GM12878 (cell line): Measurements from ENCODE around the gene CMTM1. TPM values are rescaled to one million over a fixed set of nuclear protein-coding genes. Genes with fewer than 3 reads are reported as not detected.

ENCODE experiments used
- ATAC-seq: fragments of 200-7000 bp; cut with Tn5 transposase; 3 replicates; pipeline ENCODE4 v1.9.1; 2020; ENCODE audit warnings: mild to moderate bottlenecking, moderate library complexity
- BruUV-seq: library from RNA; stranded (reverse); fragments of 400-500 nt; replicated peaks from 2 replicates; lab custom pipeline; 2021; lab: Mats Ljungman, UMichigan
- CTCF ChIA-PET: fragments of 300-600 bp; sonication (Branson Sonifier 250); formaldehyde crosslinking; extraction: SDS; loops from one replicate; lab custom pipeline; 2021; ENCODE audit warnings: inconsistent platforms; lab: Yijun Ruan, JAX
- POLR2A ChIA-PET: fragments of 350-600 bp; formaldehyde crosslinking; extraction: SDS; loops from one replicate; lab custom pipeline; 2021; ENCODE audit warnings: inconsistent platforms; lab: Charles Lee
- RAD21 ChIA-PET: fragments of 300-600 bp; sonication (Branson Sonifier 250); formaldehyde crosslinking; loops from one replicate; lab custom pipeline; 2023; ENCODE audit warnings: antibody characterized with exemption; ENCODE audit not compliant: unreplicated experiment; lab: Charles Lee
- SMC1A ChIA-PET: fragments of 300-600 bp; sonication (Branson Sonifier 250); formaldehyde crosslinking; loops from one replicate; lab custom pipeline; 2023; ENCODE audit not compliant: unreplicated experiment, uncharacterized antibody; lab: Charles Lee
- DNase-seq: peaks from one replicate; pipeline ENCODE4 v3.0.0-alpha.2; 2011; ENCODE audit warnings: low read depth, low spot score
- FAIRE-seq: peaks from 3 replicates; lab custom pipeline; 2011; peaks lifted over from hg19 to GRCh38; lab: Jason Lieb, UNC
- H2AFZ ChIP-seq: 2 replicates; pipeline ENCODE4 v1.6.0; 2011; ENCODE audit warnings: low read depth, low read length, control low read depth; ENCODE audit not compliant: control insufficient read depth
- H3K27ac ChIP-seq: 2 replicates; pipeline ENCODE4 v1.5.1; 2011; ENCODE audit warnings: control low read depth; ENCODE audit not compliant: control insufficient read depth, insufficient read depth
- H3K27me3 ChIP-seq, 2 experiments: replicated peaks in 1 of 2; 2 replicates each; pipeline versions ENCODE4 v1.6.0 to v1.6.1; 2011; ENCODE audit warnings: low read length in 1 of 2; ENCODE audit not compliant: control insufficient read depth in 2 of 2, insufficient read depth in 2 of 2
- H3K36me3 ChIP-seq, 2 experiments: 2 replicates each; pipeline ENCODE4 v1.5.1; 2011; ENCODE audit warnings: low read length in 1 of 2; ENCODE audit not compliant: control insufficient read depth in 2 of 2, insufficient read depth in 2 of 2
- H3K4me1 ChIP-seq: 2 replicates; pipeline ENCODE4 v1.6.1; 2011; ENCODE audit warnings: mild to moderate bottlenecking, low read length, moderate library complexity, mixed read lengths; ENCODE audit not compliant: control insufficient read depth, insufficient read depth
- H3K4me2 ChIP-seq: 2 replicates; pipeline ENCODE4 v1.6.0; 2011; ENCODE audit warnings: control low read depth; ENCODE audit not compliant: control insufficient read depth, insufficient read depth
- H3K4me3 ChIP-seq: fragments of 200-600 bp; sonication (generic); 2 replicates; pipeline ENCODE4 v1.5.1; 2016
- H3K79me2 ChIP-seq: 2 replicates; pipeline ENCODE4 v1.6.0; 2011; ENCODE audit warnings: low read length; ENCODE audit not compliant: control insufficient read depth, insufficient read depth
- H3K9ac ChIP-seq: 2 replicates; pipeline ENCODE4 v1.8.0; 2011; ENCODE audit warnings: low read length, control low read depth, mixed read lengths; ENCODE audit not compliant: control insufficient read depth, insufficient read depth
- H3K9me3 ChIP-seq: replicated peaks from 3 replicates; pipeline ENCODE4 v1.5.1; 2011; ENCODE audit warnings: mild to moderate bottlenecking, low read length; ENCODE audit not compliant: control insufficient read depth, insufficient read depth
- H4K20me1 ChIP-seq: 2 replicates; pipeline ENCODE4 v1.6.0; 2011; ENCODE audit not compliant: control insufficient read depth, insufficient read depth
- BHLHE40 ChIP-seq, 2 experiments: fragments of 450-650 bp in 1 of 2; IDR thresholded peaks; 2 replicates each; pipeline ENCODE4 v1.6.1; 2011 to 2017; ENCODE audit warnings: low read depth in 2 of 2, borderline replicate concordance in 1 of 2, improper control_type of control experiment in 1 of 2, low read length in 1 of 2, mild to moderate bottlenecking in 1 of 2
- CBFB ChIP-seq: IDR thresholded peaks from 2 replicates; pipeline ENCODE4 v1.6.1; 2016; ENCODE audit warnings: antibody characterized with exemption, low read depth
- DPF2 ChIP-seq: fragments of 450-650 bp; IDR thresholded peaks from 2 replicates; pipeline ENCODE4 v1.6.1; 2017; ENCODE audit warnings: mild to moderate bottlenecking
- JUND ChIP-seq: IDR thresholded peaks from 2 replicates; pipeline ENCODE4 v1.6.1; 2012; ENCODE audit warnings: low read depth, mild to moderate bottlenecking, low read length, improper control_type of control experiment, moderate library complexity
- MEF2B ChIP-seq: fragments of 450-650 bp; IDR thresholded peaks from 2 replicates; pipeline ENCODE4 v1.6.1; 2018; ENCODE audit warnings: mild to moderate bottlenecking, moderate library complexity; ENCODE audit not compliant: partially characterized antibody, poor library complexity, severe bottlenecking
- NR2C1 ChIP-seq: fragments of 450-650 bp; IDR thresholded peaks from 2 replicates; pipeline ENCODE4 v1.6.1; 2017; ENCODE audit warnings: antibody characterized with exemption, mild to moderate bottlenecking, moderate library complexity
- NR2C2 ChIP-seq: IDR thresholded peaks from 2 replicates; pipeline ENCODE4 v1.6.1; 2011; ENCODE audit warnings: borderline replicate concordance, low read depth; ENCODE audit not compliant: control insufficient read depth, insufficient read length
- RBBP5 ChIP-seq: fragments of 200-600 bp; sonication (generic); conservative IDR thresholded peaks from 2 replicates; pipeline ENCODE4 v1.6.1; 2016
- SMAD1 ChIP-seq: fragments of 450-650 bp; IDR thresholded peaks from 2 replicates; pipeline ENCODE4 v1.6.1; 2018; ENCODE audit warnings: mild to moderate bottlenecking, low read depth; ENCODE audit not compliant: partially characterized antibody
- SP1 ChIP-seq: IDR thresholded peaks from one replicate; pipeline ENCODE4 v1.6.1; 2011; ENCODE audit warnings: low read depth, low read length
- SPI1 ChIP-seq: IDR thresholded peaks from 2 replicates; pipeline ENCODE4 v1.6.1; 2011; ENCODE audit warnings: low read depth, mild to moderate bottlenecking, low read length, moderate library complexity, borderline replicate concordance; ENCODE audit not compliant: insufficient read depth
- WGBS: methylation state at CpG from one replicate; pipeline ENCODE4 v1.1.6; 2016; ENCODE audit warnings: low lambda C conversion rate; ENCODE audit not compliant: insufficient replicate concordance, insufficient coverage; ENCODE audit errors: missing lambda C conversion rate; 5-methylcytosine and 5-hydroxymethylcytosine counted together
- in situ Hi-C: fragments of 300-500 bp; cut with MboI; formaldehyde crosslinking; loops from 9 replicates; pipeline ENCODE4 v1.14.3; 2018; ENCODE audit warnings: mixed read lengths
- intact Hi-C: fragments of 100-400 bp; cut with micrococcal nuclease; formaldehyde crosslinking; loops from one replicate; pipeline ENCODE4 v1.14.2; 2022; ENCODE audit not compliant: unreplicated experiment
- polyA plus RNA-seq, 11 experiments: library from polyadenylated mRNA; depleted of rRNA in 4 of 11; unstranded in 6 of 11; stranded (reverse) in 5 of 11; fragments of >200 nt; fragmentation: Nextera tagmentation in 4 of 11; fragmentation: Illumina TruSeq in 1 of 11; extraction: Ambion mirVana in 4 of 11; extraction: Trizol in 1 of 11; gene quantifications; 1 replicate in 1 of 11; 2 replicates in 10 of 11; pipeline versions ENCODE4 v1.2.1 to v1.2.3, GENCODE V29; 2011 to 2016; ENCODE audit warnings: inconsistent platforms in 2 of 11, missing spikeins in 2 of 11, low read depth in 1 of 11
- total RNA-seq, 4 experiments: library from RNA; depleted of rRNA in 3 of 4; stranded (reverse); fragments of >200 nt in 3 of 4; fragmentation: Illumina TruSeq in 1 of 4; extraction: Trizol in 1 of 4; gene quantifications; 2 replicates each; pipeline versions ENCODE4 v1.2.1 to v1.2.3, GENCODE V29; 2013 to 2021
- TF ChIP-seq, protein P1 (sequence below): fragments of 450-650 bp; IDR thresholded peaks from 2 replicates; pipeline ENCODE4 v1.6.1; 2017; ENCODE audit warnings: mild to moderate bottlenecking
- TF ChIP-seq, protein P2 (sequence below): fragments of 450-650 bp; IDR thresholded peaks from 2 replicates; pipeline ENCODE4 v1.6.1; 2017; ENCODE audit warnings: antibody characterized with exemption, mild to moderate bottlenecking, moderate library complexity
- TF ChIP-seq, protein P3 (sequence below): fragments of 450-650 bp; IDR thresholded peaks from 2 replicates; pipeline ENCODE4 v1.6.1; 2017; ENCODE audit warnings: borderline replicate concordance

The CMTM1 gene
- total and polyA plus RNA-seq, 10 of the 15 experiments (the other 5 are each of a cell fraction or from before 2014, with no cell fraction given), result 0.09 to 3.0 (median 1.4) TPM; not detected in 2

DNA sequence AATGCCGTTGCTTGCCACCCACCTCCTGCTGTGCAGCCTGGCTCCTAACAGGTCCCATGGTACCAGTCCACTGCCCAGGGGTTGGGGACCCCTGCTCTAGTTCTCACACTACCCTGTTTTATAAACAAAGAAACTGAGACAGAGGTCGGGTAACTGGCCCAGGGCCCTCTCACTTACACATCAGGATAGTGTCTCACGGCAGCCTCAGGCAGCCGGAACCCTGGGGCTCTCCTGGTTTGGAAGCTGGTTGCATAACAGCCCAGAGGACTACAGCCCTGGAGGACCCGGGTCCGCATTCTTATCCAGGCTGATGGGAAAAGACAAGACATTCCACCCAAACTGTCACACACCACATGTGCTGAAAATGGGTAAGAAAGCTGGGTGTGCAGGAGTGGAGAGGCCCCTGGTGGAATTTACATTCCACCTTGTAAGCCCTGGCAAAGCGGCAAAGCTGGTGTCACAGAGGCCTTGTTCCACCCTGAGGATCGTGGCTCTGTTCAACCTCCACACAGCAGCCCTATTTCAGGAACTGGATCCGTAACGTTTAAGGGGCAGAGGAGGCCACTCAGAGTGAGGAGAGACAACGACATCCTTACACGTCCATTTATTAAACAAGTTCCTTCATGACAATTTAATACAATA, 48.0 kb downstream of the CMTM1 start:
- WGBS, result 62% methylated on average over 12 of the region's 12 CpGs
- Histone ChIP-seq H4K20me1 (no peaks in the 10 kb centered on the region), H3K27me3 (peaks cover 0 to 4% of the 10 kb centered on the region in 2 experiments; a peak in 1 of 4 replicates), H3K36me3 (peaks cover 0 to 19% of the 10 kb centered on the region in 2 experiments; a peak in 2 of 4 replicates), H3K27ac (no peak overlapping the region), H2AFZ (no peak overlapping the region), H3K9ac (no peak overlapping the region), H3K4me2 (no peak overlapping the region), H3K79me2 (no peaks in the 10 kb centered on the region), H3K4me1 (no peaks in the 10 kb centered on the region), H3K4me3 (no peak overlapping the region), H3K9me3 (no peaks in the 10 kb centered on the region)
- ChIA-PET CTCF (interaction anchor here (1.0 kb wide), 1 partner anchor 125 kb away, joined by 4 read pairs; no protein-coding TSS in a partner anchor), SMC1A (no interaction called here), RAD21 (no interaction called here), POLR2A (interaction anchor here (0.6 kb wide), 1 partner anchor 134 kb away, joined by 7 read pairs; no protein-coding TSS in a partner anchor)
- no peak for FAIRE-seq
- TF ChIP-seq, protein P1, sequence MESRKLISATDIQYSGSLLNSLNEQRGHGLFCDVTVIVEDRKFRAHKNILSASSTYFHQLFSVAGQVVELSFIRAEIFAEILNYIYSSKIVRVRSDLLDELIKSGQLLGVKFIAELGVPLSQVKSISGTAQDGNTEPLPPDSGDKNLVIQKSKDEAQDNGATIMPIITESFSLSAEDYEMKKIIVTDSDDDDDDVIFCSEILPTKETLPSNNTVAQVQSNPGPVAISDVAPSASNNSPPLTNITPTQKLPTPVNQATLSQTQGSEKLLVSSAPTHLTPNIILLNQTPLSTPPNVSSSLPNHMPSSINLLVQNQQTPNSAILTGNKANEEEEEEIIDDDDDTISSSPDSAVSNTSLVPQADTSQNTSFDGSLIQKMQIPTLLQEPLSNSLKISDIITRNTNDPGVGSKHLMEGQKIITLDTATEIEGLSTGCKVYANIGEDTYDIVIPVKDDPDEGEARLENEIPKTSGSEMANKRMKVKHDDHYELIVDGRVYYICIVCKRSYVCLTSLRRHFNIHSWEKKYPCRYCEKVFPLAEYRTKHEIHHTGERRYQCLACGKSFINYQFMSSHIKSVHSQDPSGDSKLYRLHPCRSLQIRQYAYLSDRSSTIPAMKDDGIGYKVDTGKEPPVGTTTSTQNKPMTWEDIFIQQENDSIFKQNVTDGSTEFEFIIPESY, result no peak
- TF ChIP-seq SP1 (no peak), SPI1 (no peak), NR2C1 (no peak), CBFB (no peak), JUND (no peak), RBBP5 (no peak), NR2C2 (no peak), BHLHE40 (IDR thresholded peaks at IDR 0.05; ENCODE audit: borderline replicate concordance in 1 of 2, low read depth in 2 of 2, low read length in 1 of 2) (no peak), SMAD1 (no peak), MEF2B (no peak), DPF2 (no peak)
- TF ChIP-seq, protein P2, sequence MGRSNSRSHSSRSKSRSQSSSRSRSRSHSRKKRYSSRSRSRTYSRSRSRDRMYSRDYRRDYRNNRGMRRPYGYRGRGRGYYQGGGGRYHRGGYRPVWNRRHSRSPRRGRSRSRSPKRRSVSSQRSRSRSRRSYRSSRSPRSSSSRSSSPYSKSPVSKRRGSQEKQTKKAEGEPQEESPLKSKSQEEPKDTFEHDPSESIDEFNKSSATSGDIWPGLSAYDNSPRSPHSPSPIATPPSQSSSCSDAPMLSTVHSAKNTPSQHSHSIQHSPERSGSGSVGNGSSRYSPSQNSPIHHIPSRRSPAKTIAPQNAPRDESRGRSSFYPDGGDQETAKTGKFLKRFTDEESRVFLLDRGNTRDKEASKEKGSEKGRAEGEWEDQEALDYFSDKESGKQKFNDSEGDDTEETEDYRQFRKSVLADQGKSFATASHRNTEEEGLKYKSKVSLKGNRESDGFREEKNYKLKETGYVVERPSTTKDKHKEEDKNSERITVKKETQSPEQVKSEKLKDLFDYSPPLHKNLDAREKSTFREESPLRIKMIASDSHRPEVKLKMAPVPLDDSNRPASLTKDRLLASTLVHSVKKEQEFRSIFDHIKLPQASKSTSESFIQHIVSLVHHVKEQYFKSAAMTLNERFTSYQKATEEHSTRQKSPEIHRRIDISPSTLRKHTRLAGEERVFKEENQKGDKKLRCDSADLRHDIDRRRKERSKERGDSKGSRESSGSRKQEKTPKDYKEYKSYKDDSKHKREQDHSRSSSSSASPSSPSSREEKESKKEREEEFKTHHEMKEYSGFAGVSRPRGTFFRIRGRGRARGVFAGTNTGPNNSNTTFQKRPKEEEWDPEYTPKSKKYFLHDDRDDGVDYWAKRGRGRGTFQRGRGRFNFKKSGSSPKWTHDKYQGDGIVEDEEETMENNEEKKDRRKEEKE, result no peak
- TF ChIP-seq, protein P3, sequence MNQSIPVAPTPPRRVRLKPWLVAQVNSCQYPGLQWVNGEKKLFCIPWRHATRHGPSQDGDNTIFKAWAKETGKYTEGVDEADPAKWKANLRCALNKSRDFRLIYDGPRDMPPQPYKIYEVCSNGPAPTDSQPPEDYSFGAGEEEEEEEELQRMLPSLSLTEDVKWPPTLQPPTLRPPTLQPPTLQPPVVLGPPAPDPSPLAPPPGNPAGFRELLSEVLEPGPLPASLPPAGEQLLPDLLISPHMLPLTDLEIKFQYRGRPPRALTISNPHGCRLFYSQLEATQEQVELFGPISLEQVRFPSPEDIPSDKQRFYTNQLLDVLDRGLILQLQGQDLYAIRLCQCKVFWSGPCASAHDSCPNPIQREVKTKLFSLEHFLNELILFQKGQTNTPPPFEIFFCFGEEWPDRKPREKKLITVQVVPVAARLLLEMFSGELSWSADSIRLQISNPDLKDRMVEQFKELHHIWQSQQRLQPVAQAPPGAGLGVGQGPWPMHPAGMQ, result no peak
- intact Hi-C loops (no loop called here), in situ Hi-C loops (loop anchor here (5.0 kb wide), 1 partner anchor 248 kb away; no protein-coding TSS in a partner anchor)
- no peak for DNase-seq
- BruUV-seq, result no TSS peak
- no peak for ATAC-seq
